HL-60 (cell line): ENCODE data around the gene SLC22A5.

Experiments
- DNase-seq, 2 experiments: peaks; one replicate each; pipeline ENCODE4 v3.0.0-alpha.2; 2010 to 2020; ENCODE audit warnings: low read depth in 1 of 2, low spot score in 1 of 2
- H3K27ac ChIP-seq: fragments of 250-450 bp; sonication (Bioruptor Pico); replicated peaks from 2 replicates; pipeline ENCODE4 v1.5.1; 2020; ENCODE audit warnings: mild to moderate bottlenecking, moderate library complexity
- H3K27me3 ChIP-seq: fragments of 250-450 bp; sonication (Bioruptor Pico); 2 replicates; pipeline ENCODE4 v1.5.1; 2021; ENCODE audit warnings: mild to moderate bottlenecking, moderate library complexity; ENCODE audit not compliant: insufficient read depth, poor library complexity, severe bottlenecking
- H3K4me3 ChIP-seq: replicated peaks from 2 replicates; pipeline ENCODE4 v1.5.1; 2011; ENCODE audit warnings: mild to moderate bottlenecking, control low read depth, low read length; ENCODE audit not compliant: insufficient read depth
- CTCF ChIP-seq: IDR thresholded peaks from one replicate; pipeline ENCODE4 v1.5.1; 2011; ENCODE audit warnings: low read length, control low read depth, inconsistent platforms; ENCODE audit not compliant: insufficient read depth
- GABPA ChIP-seq: IDR thresholded peaks from 2 replicates; pipeline ENCODE4 v1.6.1; 2012; ENCODE audit warnings: low read depth
- POLR2AphosphoS5 ChIP-seq: IDR thresholded peaks from 2 replicates; pipeline ENCODE4 v1.6.1; 2012; ENCODE audit warnings: low read depth
- REST ChIP-seq: IDR thresholded peaks from 2 replicates; pipeline ENCODE4 v1.6.1; 2012; ENCODE audit warnings: low read depth; ENCODE audit not compliant: insufficient replicate concordance
- SPI1 ChIP-seq: IDR thresholded peaks from 2 replicates; pipeline ENCODE4 v1.6.1; 2012; ENCODE audit warnings: low read depth, mild to moderate bottlenecking, borderline replicate concordance

Gene SLC22A5

GRCh38 chr5:132364319-132364718 is 5.2 kb upstream of the SLC22A5 start:
- DNase-seq, result peak in 1 of 2 experiments; percentile 64
- Histone ChIP-seq H3K27ac (no peak overlapping the region), H3K27me3 (no peaks in the 10 kb centered on the region), H3K4me3 (no peak overlapping the region)
- TF ChIP-seq REST (no peak), CTCF (no peak), SPI1 (no peak), POLR2AphosphoS5 (no peak), GABPA (no peak)

GRCh38 chr5:132365213-132365612 is 4.3 kb upstream of the SLC22A5 start:
- H3K4me3 ChIP-seq, result no peak overlapping the region
- no peak overlapping the region for H3K27ac ChIP-seq
- H3K27me3 ChIP-seq, result no peaks in the 10 kb centered on the region
- no peak for DNase-seq
- TF ChIP-seq CTCF (no peak), SPI1 (no peak), REST (no peak), POLR2AphosphoS5 (no peak), GABPA (no peak)

- DNase-seq, result no peak
- Histone ChIP-seq H3K27ac (no peak overlapping the region), H3K4me3 (no peak overlapping the region), H3K27me3 (no peaks in the 10 kb centered on the region)
- TF ChIP-seq POLR2AphosphoS5, result no peak
- no peak for TF ChIP-seq REST
- no peak for TF ChIP-seq SPI1
- TF ChIP-seq CTCF, result no peak
- no peak for TF ChIP-seq GABPA
Observed at GRCh38 chr5:132368186-132368585, 1.3 kb upstream of the SLC22A5 start.
